Measurements from ENCODE around the gene OR51D1.

- TF ChIP-seq CTCF (optimal IDR thresholded peaks at IDR 0.05 in 1 of 3, IDR thresholded peaks at IDR 0.05 in 1 of 3, conservative IDR thresholded peaks at IDR 0.05 in 1 of 3; ENCODE audit: extremely low read depth in 1 of 3, insufficient read depth in 2 of 3, low read length in 3 of 3) (no peak), EZH2 (IDR thresholded peaks at IDR 0.05; ENCODE audit: low read length) (no peak)
Measured at GRCh38 chr11:4619514-4619913, 17.8 kb upstream of the OR51D1 start.

All from keratinocyte (primary cell).